ENCODE data around the gene STXBP5.

Gene STXBP5

GRCh38 chr6:147211349-147211748 lies 7.1 kb downstream of the STXBP5 start:
- no peak for DNase-seq (ENCODE audit: low read depth)

GRCh38 chr6:147211831-147212230 lies 7.6 kb downstream of the STXBP5 start:
- DNase-seq (ENCODE audit: low read depth) = no peak

- DNase-seq (ENCODE audit: low read depth) = no peak
Observed at GRCh38 chr6:147212622-147213021, 8.4 kb downstream of the STXBP5 start.

GRCh38 chr6:147213772-147214171 lies 9.6 kb downstream of the STXBP5 start:
- no peak for DNase-seq (ENCODE audit: low read depth)

- no peak for DNase-seq (ENCODE audit: low read depth)
Observed at GRCh38 chr6:147214248-147215227, 10.3 kb downstream of the STXBP5 start.

- DNase-seq (ENCODE audit: low read depth) = no peak
Observed at GRCh38 chr6:147216915-147217314, 12.7 kb downstream of the STXBP5 start.

- no peak for DNase-seq (ENCODE audit: low read depth)
Observed at GRCh38 chr6:147217840-147218404, 13.7 kb downstream of the STXBP5 start.

GRCh38 chr6:147218797-147219196 lies 14.6 kb downstream of the STXBP5 start:
- DNase-seq (ENCODE audit: low read depth) = no peak

GRCh38 chr6:147219463-147219862 lies 15.2 kb downstream of the STXBP5 start:
- DNase-seq (ENCODE audit: low read depth) = no peak

- DNase-seq (ENCODE audit: low read depth) = no peak
Observed at GRCh38 chr6:147220345-147220744, 16.1 kb downstream of the STXBP5 start.

- DNase-seq (ENCODE audit: low read depth) = no peak
Observed at GRCh38 chr6:147221739-147222138, 17.5 kb downstream of the STXBP5 start.

- DNase-seq (ENCODE audit: low read depth) = no peak
Observed at GRCh38 chr6:147222160-147222838, 18.1 kb downstream of the STXBP5 start.

- no peak for DNase-seq (ENCODE audit: low read depth)
Observed at GRCh38 chr6:147223736-147224135, 19.5 kb downstream of the STXBP5 start.

- no peak for DNase-seq (ENCODE audit: low read depth)
Observed at GRCh38 chr6:147226163-147226724, 22.0 kb downstream of the STXBP5 start.

- DNase-seq (ENCODE audit: low read depth) = no peak
Observed at GRCh38 chr6:147226877-147227276, 22.7 kb downstream of the STXBP5 start.

- no peak for DNase-seq (ENCODE audit: low read depth)
Observed at GRCh38 chr6:147227770-147228320, 23.6 kb downstream of the STXBP5 start.

- DNase-seq (ENCODE audit: low read depth) = no peak
Observed at GRCh38 chr6:147231589-147231988, 27.4 kb downstream of the STXBP5 start.

GRCh38 chr6:147234685-147235084 lies 30.5 kb downstream of the STXBP5 start:
- no peak for DNase-seq (ENCODE audit: low read depth)

GRCh38 chr6:147238164-147238563 lies 33.9 kb downstream of the STXBP5 start:
- no peak for DNase-seq (ENCODE audit: low read depth)

- no peak for DNase-seq (ENCODE audit: low read depth)
Observed at GRCh38 chr6:147238906-147239305, 34.7 kb downstream of the STXBP5 start.

GRCh38 chr6:147244832-147245231 lies 40.6 kb downstream of the STXBP5 start:
- no peak for DNase-seq (ENCODE audit: low read depth)

- no peak for DNase-seq (ENCODE audit: low read depth)
Observed at GRCh38 chr6:147245693-147246092, 41.5 kb downstream of the STXBP5 start.

All from activated gamma-delta T cell treated with anti-CD3 and anti-CD28 coated beads, Interleukin-2, amount 50 U/mL, for 16 hours (primary cell).